HG03108 (cell line): ENCODE results near the gene C1QC.
"Not testable (repeated sequence)": the region's sequence is repeated elsewhere in the genome, so short reads cannot be mapped to it uniquely, and the experiment has no call there.

Experiments used
- ATAC-seq: cut with Tn5 transposase; IDR thresholded peaks from one replicate; pipeline ENCODE4 v1.9.1; 2021; ENCODE audit warnings: moderate library complexity; ENCODE audit not compliant: unreplicated experiment

The C1QC gene

DNA sequence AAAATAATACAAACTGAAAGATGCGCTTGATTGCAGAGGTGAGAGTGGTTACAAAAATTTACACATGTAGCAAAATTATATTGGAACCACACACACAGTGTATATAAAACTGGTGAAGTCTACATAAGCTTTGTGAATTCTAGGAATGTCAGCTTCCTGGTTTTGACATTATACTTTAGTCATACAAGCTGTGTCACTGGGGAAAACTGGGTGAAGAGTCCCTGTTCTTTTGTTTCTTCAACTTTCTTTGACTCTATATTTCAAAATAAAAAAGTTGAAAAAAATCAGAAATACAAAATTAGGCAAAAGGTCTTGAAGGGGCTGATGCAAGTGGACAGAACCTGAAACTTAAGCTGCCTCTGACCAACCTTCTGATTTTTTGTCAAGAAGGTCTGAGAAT lies 3.0 kb downstream of the C1QC start:
- no peak for ATAC-seq

DNA sequence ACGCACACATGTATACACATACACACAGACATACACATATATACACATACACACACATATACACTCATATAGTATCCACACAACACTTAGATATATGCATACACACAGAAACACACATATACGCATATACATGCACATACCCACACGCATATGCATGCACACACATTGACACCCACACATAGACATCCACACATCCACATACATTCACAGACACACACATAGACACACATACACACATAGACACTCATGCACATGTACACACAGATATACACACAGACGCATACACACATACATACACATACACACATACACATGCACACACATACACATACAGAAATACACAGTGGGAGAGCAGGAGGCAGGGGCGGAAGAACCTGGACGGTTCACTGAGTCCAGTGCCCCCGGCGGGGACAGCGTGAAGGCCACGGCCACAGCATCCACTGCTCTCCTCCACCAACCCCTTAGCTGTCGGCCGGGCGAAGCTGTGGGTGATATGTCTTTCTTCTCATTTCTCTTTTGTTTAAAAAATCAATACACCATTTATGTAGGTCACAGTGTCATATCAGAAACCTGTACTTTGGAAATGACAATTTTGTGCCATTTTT lies 6.8 kb downstream of the C1QC start:
- ATAC-seq = no peak

DNA sequence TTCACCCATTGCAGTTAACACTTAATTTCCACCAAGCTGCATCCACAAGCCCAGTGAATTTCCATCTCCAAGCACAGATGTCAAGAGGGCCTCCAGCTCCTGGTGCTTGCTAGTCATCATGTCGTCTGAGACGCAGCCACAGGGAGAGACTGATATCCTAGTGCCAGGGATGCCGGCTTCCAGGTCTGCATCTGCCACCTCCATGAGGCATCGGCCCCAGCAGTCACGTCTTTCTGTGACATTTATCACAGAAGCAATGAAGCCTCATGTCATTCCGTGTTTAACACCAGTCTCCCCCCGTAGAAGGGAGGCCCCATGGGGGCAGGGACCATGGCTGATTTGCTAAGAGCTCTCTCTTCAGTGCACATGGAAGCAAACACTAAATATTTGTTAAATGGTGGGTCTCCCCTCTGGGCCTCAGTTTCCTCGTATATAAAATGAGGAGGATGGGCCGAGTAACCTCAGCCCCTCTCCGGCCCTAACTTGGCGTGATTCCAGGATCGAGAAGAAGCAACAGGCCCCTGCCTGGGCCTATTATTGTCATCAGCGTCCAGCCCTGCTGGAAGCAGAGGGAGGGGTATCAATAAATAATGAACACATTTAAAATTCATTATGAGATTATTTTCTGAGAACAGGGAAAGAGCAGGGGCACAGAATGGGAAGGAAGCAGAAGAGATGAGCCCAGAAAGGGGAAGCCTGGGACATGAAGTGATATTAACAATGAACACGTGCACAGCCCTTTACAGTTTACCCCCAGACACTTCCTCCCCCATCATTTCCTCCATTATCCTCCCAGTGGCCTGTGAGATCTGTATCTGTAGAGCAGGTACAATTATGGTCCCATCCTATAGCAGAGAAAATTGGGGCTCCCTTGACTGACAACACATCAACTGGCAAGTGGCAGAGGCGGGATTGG lies 8.8 kb downstream of the C1QC start:
- no peak for ATAC-seq

DNA sequence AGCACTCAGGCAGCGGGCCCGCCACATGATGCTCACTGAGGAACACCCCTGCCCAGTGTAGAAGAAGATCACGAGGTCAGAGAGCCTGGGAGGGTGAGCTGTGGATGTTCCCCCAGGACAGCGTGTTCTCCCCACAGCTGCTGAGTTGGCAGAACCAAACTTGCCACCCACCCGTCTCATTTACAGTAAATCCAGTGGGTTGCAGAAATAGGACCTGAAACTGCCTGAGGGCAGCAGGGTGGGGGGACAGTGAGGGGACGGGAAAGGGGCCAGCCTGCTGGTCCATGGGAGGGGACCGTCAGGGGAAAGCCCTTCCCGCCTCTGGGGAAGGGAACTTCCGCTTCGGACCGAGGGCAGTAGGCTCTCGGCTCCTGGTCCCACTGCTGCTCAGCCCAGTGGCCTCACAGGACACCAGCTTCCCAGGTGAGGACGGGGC lies 9.5 kb downstream of the C1QC start, which contains the start of gene C1QB:
C1QB (plus strand) TSS at position 356 of the 436 bp plus-strand sequence. CDS start 6,227 bp downstream, outside the sequence.
- no peak for ATAC-seq

DNA sequence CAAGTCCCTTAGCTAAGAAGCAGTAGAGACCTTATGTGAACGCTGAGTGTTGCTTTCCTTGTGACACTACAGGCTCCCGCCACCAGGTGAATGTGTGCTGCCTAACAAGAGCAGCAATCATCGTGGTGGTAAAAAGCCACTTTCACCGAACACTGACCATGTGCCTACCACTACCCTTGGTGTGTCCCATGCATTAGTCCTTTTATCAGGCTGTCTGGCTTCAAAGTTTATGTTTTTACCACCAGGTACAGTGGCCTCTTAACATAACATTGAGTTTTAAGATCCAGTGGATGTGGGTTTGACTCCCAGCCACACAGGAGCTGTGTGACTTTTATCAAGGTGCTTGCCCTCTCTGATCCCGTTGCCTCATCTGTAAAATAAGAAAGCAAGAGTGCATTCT lies 11.3 kb downstream of the C1QC start:
- ATAC-seq = no peak

DNA sequence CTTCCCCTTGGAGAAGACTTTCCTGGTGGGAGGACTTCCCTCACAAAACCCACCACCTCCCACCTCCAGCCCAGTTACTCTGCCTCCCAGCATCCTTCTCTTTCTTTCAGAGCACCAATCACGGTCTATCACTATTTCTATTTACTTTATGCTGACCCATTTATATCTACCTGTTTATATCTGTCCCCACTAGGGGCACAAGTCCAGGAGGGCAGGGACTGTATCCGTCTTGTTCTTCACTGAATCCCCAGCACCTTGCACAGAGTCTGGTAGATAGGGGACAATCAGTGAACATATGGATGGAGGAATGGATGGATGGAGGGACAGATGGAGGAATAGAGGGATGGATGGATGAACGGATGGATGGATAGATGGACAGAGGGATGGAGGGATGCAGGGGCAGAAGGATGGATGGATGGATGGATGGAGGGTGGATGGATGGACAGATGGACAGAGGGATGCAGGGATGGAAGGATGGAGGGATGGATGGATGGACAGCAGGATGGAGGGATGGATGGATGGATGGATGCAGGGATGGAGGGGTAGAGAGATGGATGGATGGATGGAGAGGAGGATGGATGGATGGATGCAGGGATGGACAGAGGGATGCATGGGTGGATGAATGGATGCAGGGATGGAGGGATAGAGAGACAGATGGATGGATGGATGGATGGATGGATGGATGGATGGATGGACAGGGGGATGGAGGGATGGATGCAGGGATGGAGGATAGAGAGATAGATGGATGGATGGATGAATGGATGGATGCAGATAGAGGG lies 15.1 kb downstream of the C1QC start:
- no peak for ATAC-seq

DNA sequence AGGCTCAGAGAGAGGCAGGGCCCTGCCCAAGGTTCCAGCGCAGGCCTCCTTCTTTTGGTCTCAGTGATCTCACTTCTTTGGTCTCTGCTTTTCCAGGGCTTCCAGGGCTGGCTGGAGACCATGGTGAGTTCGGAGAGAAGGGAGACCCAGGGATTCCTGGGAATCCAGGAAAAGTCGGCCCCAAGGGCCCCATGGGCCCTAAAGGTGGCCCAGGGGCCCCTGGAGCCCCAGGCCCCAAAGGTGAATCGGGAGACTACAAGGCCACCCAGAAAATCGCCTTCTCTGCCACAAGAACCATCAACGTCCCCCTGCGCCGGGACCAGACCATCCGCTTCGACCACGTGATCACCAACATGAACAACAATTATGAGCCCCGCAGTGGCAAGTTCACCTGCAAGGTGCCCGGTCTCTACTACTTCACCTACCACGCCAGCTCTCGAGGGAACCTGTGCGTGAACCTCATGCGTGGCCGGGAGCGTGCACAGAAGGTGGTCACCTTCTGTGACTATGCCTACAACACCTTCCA lies 17.3 kb downstream of the C1QC start:
- ATAC-seq = no peak

DNA sequence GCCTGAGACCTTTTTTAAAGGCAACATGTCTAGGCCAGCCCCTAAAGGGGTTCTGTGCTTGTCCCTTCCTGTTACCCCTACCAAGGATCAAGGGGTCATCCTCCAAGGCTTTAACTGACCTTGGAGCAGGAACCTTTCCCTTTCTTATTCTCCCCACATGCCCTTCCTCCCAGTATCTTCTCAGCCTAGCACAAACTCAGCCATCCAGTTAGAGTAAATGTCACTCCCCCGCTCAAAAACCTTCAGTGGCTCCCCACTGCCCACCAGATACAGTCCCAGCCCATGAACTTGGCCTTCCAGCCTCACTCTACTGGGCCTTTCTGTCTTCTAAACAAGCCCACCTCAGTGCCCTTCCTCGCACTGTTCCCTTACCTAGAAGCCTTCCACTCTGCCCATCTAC lies 18.4 kb downstream of the C1QC start:
- ATAC-seq = no peak

DNA sequence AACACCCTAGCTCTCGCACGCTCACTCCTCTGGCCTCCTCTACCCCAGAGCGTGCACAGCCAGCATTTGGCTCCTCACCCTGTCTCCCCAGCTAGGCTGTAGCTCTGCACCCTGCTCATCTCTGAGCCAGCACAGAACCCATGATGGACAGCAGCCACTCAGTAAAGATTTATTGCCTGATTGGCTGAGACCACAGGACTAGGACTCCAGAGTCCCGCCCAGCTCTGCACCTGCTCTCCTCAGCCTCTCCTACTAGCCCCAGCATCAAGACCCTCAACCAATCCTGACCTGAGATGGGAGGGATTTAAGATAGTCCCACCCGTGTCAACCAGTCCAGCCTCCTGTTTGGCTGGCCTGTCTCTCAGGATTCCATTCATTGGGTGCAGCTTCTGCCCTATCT lies 18.9 kb downstream of the C1QC start:
- no peak for ATAC-seq

DNA sequence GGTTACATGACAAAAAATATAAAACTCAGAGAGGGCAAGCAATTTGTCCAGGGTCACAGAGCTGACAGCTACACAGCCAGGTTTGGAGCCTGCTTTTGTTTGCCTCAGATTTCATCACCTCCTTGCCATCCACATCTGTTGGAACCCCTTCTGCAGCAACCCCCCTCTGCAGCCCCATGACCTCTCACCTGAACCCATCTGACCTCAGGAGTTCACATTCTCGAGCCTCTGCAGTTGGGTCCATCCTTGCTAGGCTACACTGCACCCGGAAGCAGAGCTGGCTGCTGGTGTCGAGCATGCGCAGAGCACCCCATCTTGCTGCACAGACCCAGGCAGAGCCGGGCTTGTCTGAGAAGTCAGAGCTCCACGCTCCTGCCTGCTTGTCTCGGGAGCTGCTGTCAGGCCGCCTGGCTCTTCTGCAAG lies 19.6 kb downstream of the C1QC start:
- no peak for ATAC-seq

DNA sequence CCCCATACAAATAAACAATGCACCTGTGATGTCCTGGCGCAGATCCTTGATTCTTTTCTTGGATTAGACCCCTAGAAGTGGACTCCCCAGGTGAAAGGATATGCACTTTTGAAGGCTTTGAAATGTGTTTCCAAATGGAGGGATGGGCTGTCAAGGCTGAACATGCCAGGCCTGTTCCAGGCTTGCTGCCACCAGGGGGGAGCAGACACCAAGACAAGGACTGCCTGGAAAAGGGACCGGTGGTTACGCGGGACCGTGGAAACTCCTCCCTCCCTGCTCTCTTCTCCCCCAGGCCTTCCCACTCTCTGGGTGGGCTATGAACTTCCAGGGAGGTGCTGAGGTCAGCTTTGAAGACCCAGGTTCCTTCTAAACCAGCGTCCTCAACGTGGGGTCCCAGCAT lies 22.3 kb downstream of the C1QC start:
- no peak for ATAC-seq

DNA sequence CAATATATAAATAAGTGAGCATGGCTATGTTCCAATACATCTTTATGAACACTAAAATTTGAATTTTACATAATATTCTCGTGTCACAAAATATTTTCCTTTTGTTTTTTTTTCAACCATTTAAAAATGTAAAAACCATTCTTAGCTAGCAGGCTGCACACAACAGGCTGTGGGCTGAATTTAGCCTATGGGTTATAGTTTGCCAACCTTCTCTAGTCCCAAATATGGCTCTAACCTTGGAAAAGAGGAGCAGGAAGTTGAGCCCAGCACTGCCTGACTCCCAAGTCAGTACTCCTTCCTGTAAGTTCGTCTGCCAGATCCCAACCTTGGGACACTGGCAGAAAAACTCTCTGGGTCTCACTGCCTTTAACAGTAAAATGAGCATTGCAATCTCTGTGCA lies 23.0 kb downstream of the C1QC start:
- no peak for ATAC-seq

DNA sequence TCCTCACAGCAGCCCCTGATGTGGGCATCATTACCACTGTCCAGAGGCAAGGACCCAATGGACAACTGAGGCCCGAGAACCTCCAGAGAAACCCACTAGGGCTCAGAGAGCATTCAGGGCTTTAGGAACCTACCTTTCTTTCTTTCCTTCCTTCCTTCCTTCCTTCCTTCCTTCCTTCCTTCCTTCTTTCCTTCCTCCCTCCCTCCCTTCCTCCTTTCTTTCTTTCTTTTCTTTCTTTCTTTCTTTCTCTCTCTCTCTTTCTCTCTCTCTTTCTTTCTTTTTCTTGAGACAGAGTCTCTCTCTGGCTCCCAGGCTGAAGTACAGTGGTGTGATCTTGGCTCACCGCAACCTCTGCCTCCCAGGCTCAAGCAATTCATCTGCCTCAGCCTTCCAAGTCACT lies 25.4 kb downstream of the C1QC start:
- not testable (repeated sequence) for ATAC-seq

DNA sequence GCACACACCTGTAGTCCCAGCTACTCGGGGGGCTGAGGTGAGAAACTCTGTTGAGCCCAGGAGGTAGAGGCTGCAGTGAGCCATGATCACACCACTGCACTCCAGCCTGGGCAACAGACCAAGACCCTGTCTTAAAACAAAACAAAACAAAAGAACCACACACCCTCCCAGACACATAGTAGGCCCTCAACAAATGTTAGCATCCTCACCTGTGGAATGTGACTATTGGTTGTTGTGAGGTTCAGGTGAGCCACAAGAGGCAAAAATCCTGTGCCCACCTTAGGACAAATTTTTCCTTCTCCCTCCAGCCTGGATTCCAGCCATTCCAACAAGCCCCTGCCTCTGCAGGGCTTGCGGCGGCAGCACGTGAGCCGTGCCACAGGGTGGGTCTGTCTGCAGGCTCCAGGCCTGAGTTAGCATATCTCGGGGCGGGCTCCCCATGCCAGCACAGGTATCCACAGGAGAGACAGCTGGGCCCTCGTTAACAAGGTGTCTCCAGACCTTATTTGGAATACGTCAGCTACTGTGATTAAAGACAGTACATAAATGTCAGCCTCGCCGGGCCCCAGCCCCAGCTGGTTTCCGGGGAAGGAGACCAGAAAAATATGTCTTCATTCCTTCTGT lies 27.0 kb downstream of the C1QC start:
- no peak for ATAC-seq

DNA sequence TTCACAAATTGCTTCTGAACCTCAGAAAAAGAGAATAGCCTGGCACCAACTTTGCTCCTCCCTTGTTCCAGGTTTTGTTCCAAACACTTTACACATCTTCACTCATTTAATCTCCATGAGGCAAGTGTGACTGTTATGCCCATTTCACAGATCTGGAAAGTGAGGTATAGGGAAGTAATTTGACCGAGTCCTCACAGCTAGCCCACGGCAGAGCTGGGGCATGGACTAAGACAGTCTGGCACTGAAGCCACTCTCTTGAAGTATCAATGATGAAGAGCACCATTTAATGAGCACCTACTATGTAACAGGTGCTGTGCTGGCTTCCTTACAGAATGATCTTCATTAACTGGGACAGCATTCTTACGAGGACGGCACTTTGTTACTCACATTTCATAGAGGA lies 28.6 kb downstream of the C1QC start:
- no peak for ATAC-seq

DNA sequence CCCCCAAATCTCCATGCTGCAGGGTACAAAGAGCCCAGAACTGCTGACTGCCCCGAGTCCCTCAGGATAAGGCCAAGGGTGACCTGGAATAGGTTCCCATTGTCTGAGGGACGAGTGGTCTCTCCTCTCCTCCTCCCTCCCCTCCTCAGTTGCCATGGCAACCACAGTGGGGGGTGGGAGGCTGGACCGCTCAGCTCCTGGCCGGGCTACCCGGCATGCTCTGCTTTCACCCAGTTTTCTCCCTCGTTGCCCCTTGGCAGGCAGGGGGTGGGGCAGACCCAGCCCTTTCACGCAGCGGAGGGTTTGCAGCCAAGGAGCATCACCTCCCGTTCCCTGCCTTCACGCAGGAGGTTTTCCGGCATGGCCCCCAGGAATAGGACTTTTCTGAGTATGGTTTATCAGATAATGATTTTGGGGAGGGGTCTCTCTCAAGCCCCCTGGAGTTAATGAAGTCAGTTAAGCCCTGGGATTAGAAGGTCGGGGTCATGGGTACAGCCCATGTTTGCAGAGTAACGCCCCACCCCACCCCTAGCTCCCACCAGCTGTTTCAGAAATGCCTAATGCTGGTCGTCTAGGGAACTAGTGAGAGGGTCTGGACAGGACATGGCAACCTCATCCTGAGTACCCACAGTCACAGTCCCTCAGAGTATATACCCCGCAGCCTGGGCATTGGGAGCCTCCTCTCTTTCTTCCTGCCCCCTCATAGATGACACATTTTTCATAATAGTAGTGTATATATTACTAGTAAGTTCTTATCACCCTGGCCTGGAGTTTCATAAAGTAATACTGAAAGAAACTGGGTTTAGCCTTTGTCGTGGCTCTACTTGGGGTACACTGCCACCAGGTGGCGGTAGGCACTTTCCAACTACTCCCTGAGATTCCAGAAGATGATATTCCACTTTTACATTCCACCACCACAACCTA lies 30.3 kb downstream of the C1QC start:
- no peak for ATAC-seq

DNA sequence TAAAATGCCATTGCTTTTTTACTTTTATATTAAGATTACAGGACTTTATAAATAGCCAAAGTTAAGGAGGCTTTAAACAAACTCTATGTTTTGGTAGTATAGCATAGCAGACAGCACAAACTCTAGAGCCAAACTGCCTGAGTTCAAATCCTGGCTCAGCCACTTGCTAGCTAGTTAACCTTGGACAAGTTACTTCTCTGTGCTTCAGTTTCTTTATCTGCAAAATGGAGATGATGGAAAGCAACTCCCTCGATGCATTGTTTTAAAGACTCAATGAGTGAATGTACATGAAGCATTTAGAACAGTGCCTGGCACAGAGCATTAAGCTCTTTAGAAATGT lies 30.9 kb downstream of the C1QC start:
- ATAC-seq = no peak

DNA sequence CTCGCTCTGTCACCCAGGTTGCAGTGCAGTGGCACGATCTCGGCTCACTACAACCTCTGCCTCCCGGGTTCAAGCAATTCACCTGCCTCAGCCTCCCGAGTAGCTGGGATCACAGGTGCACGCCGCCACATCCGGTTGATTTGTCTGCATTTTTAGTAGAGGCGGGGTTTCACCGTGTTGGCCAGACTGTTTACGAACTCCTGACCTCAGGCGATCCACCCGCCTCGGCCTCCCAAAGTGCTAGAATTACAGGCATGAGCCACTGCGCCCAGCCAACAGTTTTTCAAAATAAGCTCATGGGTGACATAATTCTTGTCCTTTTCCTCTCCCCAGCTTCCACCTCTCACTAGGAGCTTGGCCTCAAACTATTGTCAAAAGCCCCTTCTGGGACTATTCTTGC lies 32.7 kb downstream of the C1QC start:
- not testable (repeated sequence) for ATAC-seq

DNA sequence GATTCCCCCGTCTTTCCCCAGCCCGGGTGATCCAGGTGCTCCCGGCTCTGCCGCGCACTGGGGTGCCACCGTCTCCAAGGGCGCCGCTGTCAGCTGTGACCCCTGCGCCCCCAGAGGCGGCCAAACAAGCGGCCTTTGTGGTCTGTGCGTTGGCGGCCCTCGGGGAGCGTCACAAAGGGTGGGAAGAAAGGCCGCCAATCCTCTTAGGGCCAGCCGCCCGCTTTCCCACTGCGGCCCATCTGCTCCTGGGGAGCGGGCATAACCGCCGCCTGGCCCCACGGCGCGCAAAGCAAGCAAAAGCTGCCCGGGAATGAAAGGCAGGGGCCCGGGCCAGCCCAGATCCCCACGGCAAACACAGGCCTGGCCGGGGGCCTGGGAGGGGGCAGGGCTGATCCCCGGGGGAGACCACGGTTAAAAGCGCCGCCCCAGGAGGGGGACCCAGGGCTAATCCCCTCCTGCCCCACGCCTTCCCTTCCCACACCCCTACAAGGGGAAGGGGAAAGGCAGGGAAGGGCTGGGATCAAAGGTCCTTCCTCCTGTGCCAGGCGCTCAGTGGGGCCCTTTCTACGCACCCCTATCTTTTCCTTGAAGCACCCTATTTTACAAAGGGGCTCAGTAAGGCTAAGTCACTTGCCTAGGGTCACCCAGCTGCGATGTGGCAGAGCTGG lies 33.6 kb downstream of the C1QC start:
- no peak for ATAC-seq
